Cardiac muscle cell (in vitro differentiated cells and primary cell): ENCODE measurements around the gene RPL31. TPM values are rescaled to one million over a fixed set of nuclear protein-coding genes. Genes with fewer than 3 reads are reported as not detected.
A peak's percentile ranks its signal among the peaks of the same experiment; 100 is the strongest.

Experiments
- DNase-seq, 2 donors: peaks; one replicate each; pipeline versions ENCODE4 v3.0.0 to v3.0.0-alpha.2; 2010 to 2017; ENCODE audit warnings: low read depth in 1 of 2, low spot score in 1 of 2
- H3K27ac ChIP-seq: fragments of 200-600 bp; sonication (generic); 2 replicates; pipeline ENCODE4 v1.5.1; 2016
- H3K27me3 ChIP-seq: fragments of 200-600 bp; sonication (generic); 2 replicates; pipeline ENCODE4 v1.6.0; 2016; ENCODE audit warnings: control low read depth
- H3K36me3 ChIP-seq: fragments of 200-600 bp; sonication (generic); 2 replicates; pipeline ENCODE4 v1.5.1; 2016; ENCODE audit warnings: control low read depth
- H3K4me1 ChIP-seq: fragments of 200-600 bp; sonication (generic); 2 replicates; pipeline ENCODE4 v1.8.1; 2017; ENCODE audit warnings: low read depth, mild to moderate bottlenecking, mixed run types
- H3K4me3 ChIP-seq: fragments of 200-600 bp; sonication (generic); 2 replicates; pipeline ENCODE4 v1.5.1; 2016; ENCODE audit warnings: mild to moderate bottlenecking
- H3K9me3 ChIP-seq: fragments of 200-600 bp; sonication (generic); 2 replicates; pipeline ENCODE4 v1.5.1; 2017; ENCODE audit warnings: low read depth, mild to moderate bottlenecking, control low read depth
- polyA plus RNA-seq: library from polyadenylated mRNA; unstranded; fragments of >200 nt; fragmentation: Nextera tagmentation; extraction: Ambion mirVana; gene quantifications from 2 replicates; pipeline ENCODE4 v1.2.1, GENCODE V29; 2016
- total RNA-seq: library from RNA; depleted of rRNA; stranded (reverse); fragments of >200 nt; gene quantifications from 2 replicates; pipeline ENCODE4 v1.2.3, GENCODE V29; 2016
- TF ChIP-seq, protein P1 (sequence below): IDR thresholded peaks from 2 replicates; pipeline ENCODE4 v1.5.1; 2012; ENCODE audit warnings: low read depth, mild to moderate bottlenecking, low read length

The RPL31 gene
- total and polyA plus RNA-seq, 2 experiments from 2014 or later: 458 to 1,385 TPM

- H3K36me3 ChIP-seq: no peaks in the 10 kb centered on the region
- H3K27ac ChIP-seq: no peak overlapping the region
- no peaks in the 10 kb centered on the region for H3K27me3 ChIP-seq
- TF ChIP-seq, protein P1, sequence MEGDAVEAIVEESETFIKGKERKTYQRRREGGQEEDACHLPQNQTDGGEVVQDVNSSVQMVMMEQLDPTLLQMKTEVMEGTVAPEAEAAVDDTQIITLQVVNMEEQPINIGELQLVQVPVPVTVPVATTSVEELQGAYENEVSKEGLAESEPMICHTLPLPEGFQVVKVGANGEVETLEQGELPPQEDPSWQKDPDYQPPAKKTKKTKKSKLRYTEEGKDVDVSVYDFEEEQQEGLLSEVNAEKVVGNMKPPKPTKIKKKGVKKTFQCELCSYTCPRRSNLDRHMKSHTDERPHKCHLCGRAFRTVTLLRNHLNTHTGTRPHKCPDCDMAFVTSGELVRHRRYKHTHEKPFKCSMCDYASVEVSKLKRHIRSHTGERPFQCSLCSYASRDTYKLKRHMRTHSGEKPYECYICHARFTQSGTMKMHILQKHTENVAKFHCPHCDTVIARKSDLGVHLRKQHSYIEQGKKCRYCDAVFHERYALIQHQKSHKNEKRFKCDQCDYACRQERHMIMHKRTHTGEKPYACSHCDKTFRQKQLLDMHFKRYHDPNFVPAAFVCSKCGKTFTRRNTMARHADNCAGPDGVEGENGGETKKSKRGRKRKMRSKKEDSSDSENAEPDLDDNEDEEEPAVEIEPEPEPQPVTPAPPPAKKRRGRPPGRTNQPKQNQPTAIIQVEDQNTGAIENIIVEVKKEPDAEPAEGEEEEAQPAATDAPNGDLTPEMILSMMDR: no peak
- H3K4me3 ChIP-seq: no peak overlapping the region
- H3K4me1 ChIP-seq: no peaks in the 10 kb centered on the region
- no peak for DNase-seq
- H3K9me3 ChIP-seq: no peaks in the 10 kb centered on the region
Measured at GRCh38 chr2:100956081-100956480, 46.0 kb upstream of the RPL31 start.

DNA sequence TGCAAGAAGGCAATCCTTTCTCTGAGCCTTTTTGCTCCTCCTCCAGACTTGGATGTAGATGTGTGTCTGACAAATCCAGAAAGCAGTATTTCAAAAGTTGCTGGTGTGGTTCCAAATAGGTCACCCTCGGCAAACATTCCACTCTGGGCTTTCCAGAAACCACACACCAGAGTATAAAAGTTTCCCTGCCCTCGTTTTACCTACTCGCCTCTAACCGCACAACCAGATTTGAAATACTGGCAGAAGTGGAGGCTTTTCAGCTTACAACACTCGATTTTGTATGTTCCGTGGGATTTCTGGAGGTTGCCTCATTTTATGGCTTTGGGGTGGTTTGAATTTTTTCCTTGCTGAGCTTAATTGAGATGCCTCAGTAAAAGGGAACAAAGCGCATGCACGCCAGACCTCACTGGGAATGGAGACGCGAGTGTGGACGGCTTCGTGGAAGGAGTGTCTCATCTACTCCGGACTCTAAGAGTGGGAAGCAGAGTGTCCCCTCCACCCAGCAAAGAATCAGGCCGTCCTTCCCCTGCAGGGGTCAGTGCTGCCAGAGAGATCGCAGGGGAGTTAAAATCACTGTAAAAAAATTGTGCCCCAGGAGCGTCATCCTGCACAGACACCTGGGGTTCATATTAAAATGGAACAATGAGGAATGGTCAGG is 44.0 kb upstream of the RPL31 start:
- no peaks in the 10 kb centered on the region for H3K36me3 ChIP-seq
- peak in 1 of 2 donors; percentile 97 for DNase-seq
- TF ChIP-seq, protein P1: no peak
- H3K4me3 ChIP-seq: no peak overlapping the region
- H3K4me1 ChIP-seq: no peaks in the 10 kb centered on the region
- no peaks in the 10 kb centered on the region for H3K27me3 ChIP-seq
- H3K27ac ChIP-seq: no peak overlapping the region
- no peaks in the 10 kb centered on the region for H3K9me3 ChIP-seq

GRCh38 chr2:100959225-100959880 is 42.7 kb upstream of the RPL31 start:
- TF ChIP-seq, protein P1: no peak
- H3K9me3 ChIP-seq: no peaks in the 10 kb centered on the region
- no peak overlapping the region for H3K27ac ChIP-seq
- DNase-seq: peak in 1 of 2 donors; percentile 39
- no peaks in the 10 kb centered on the region for H3K36me3 ChIP-seq
- H3K4me3 ChIP-seq: no peak overlapping the region
- H3K4me1 ChIP-seq: no peaks in the 10 kb centered on the region
- H3K27me3 ChIP-seq: no peaks in the 10 kb centered on the region

DNA sequence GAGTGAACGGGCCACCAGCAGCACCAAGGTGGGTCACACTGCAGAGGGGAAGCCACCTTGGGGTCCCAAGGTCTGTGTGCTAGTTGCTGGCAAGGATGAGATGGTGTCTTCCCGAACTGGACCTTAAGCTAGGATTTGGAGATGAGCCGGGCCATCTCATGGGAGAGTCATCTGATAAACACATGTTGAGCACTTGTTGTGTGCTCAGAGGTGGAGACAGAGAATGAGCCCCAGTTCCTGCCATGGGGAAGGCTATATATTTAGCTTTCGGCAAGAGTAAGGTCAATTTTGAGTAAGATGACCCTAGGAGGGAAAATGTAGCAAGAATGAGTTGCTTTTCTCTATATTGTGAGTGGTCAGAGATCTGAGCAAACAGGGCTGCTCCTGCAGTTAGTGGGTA is 41.4 kb upstream of the RPL31 start:
- no peak overlapping the region for H3K4me3 ChIP-seq
- no peaks in the 10 kb centered on the region for H3K36me3 ChIP-seq
- DNase-seq: no peak
- TF ChIP-seq, protein P1: no peak
- no peaks in the 10 kb centered on the region for H3K4me1 ChIP-seq
- no peaks in the 10 kb centered on the region for H3K27me3 ChIP-seq
- H3K27ac ChIP-seq: no peak overlapping the region
- no peaks in the 10 kb centered on the region for H3K9me3 ChIP-seq

GRCh38 chr2:100962366-100963025 is 39.6 kb upstream of the RPL31 start:
- DNase-seq: no peak
- H3K4me3 ChIP-seq: no peak overlapping the region
- no peaks in the 10 kb centered on the region for H3K9me3 ChIP-seq
- no peak overlapping the region for H3K27ac ChIP-seq
- no peaks in the 10 kb centered on the region for H3K27me3 ChIP-seq
- H3K36me3 ChIP-seq: no peaks in the 10 kb centered on the region
- H3K4me1 ChIP-seq: no peaks in the 10 kb centered on the region
- TF ChIP-seq, protein P1: no peak
